GM10266 (cell line): ENCODE measurements around the gene SESN1.

Experiments used
- DNase-seq: peaks from one replicate; pipeline ENCODE4 v3.0.0; 2012; ENCODE audit errors: extremely low spot score
- TF ChIP-seq, protein P1 (sequence below): IDR thresholded peaks from 2 replicates; pipeline ENCODE4 v1.5.1; 2012; ENCODE audit warnings: mild to moderate bottlenecking, low read depth; ENCODE audit not compliant: control insufficient read depth, insufficient read depth; ENCODE audit errors: missing control alignments

SESN1 gene

DNA sequence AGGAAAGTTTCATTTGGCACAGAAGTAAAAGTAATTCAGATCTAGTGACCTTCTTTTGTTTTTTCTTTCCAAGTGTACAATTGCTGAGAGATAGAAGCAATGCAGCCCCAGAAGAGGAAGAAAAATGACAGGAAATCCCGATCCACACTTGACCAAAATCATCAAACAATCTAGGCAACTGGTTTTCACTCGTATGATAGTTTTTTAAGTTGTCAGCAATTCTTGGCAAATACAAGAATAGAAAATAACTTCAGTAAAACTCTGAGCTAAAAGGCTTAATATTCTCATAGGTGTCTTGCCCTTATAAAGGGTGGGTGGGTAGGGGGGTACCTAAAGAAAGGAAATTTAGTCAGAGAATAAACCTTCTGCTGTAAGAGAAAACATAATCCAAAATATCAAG is 36.0 kb downstream of the SESN1 start:
- TF ChIP-seq, protein P1, sequence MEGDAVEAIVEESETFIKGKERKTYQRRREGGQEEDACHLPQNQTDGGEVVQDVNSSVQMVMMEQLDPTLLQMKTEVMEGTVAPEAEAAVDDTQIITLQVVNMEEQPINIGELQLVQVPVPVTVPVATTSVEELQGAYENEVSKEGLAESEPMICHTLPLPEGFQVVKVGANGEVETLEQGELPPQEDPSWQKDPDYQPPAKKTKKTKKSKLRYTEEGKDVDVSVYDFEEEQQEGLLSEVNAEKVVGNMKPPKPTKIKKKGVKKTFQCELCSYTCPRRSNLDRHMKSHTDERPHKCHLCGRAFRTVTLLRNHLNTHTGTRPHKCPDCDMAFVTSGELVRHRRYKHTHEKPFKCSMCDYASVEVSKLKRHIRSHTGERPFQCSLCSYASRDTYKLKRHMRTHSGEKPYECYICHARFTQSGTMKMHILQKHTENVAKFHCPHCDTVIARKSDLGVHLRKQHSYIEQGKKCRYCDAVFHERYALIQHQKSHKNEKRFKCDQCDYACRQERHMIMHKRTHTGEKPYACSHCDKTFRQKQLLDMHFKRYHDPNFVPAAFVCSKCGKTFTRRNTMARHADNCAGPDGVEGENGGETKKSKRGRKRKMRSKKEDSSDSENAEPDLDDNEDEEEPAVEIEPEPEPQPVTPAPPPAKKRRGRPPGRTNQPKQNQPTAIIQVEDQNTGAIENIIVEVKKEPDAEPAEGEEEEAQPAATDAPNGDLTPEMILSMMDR: no peak
- DNase-seq: no peak

DNA sequence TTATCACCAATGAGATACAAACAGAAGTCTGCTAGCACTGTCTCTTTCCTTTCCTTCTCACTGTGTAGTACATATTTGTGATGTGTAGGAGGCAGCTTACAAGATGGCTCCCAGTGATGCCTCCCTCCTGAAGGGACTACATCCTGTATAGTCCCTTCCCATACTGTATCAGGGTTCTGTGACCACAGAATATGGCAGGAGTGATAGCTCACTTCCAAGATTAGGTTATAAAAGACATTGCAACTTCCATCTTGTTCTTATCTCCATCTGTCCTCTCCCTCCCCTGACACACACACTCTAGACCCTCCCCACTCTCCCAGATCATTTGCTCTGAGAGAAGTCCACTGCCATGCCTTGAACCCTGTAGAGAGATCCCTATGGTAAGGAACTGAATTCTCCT is 38.0 kb downstream of the SESN1 start:
- TF ChIP-seq, protein P1: no peak

DNA sequence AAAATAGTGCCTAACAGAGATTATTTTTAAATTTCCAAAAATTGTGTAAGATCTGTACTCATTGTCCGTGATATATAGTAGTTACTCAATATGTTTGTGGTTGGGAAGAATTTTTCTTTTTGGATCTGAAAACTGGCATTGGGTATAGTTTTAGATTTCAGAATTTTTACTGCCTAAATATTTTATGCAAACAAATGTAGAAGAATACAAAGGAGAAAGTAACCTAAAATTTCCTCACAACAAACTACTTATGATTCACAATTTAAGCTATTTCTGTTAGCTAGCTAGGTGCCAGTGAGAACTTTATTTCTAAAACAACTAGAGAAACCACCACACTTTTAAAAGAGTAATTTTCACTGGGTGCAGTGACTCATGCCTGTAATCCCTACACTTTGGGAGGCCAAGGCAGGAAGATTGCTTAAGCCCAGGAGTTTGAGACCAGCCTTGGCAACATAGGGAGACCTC is 38.8 kb downstream of the SESN1 start:
- TF ChIP-seq, protein P1: no peak

More for the DNA sequence above, 38.0 kb downstream of the SESN1 start:
- DNase-seq: no peak

DNA sequence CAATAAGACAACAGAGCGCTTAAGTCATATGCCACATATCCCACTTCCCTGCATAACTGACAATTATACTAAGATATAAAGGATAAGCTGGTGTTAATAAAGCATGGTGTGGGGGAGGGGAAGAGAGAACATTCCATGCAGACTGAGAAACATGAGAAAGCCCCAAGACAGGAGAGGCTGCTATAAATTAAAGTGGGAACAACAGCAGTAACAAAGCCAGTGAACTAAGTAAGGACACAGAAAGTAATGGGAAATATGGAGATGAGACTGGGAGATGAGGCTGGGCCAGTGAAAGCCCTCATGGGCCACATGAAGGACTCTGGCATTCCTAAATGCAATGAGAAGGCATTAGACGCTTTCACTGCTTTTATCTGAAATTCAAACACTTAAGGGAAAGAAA is 41.3 kb downstream of the SESN1 start:
- no peak for DNase-seq
- TF ChIP-seq, protein P1: no peak

More for the DNA sequence above, 38.8 kb downstream of the SESN1 start:
- no peak for DNase-seq

DNA sequence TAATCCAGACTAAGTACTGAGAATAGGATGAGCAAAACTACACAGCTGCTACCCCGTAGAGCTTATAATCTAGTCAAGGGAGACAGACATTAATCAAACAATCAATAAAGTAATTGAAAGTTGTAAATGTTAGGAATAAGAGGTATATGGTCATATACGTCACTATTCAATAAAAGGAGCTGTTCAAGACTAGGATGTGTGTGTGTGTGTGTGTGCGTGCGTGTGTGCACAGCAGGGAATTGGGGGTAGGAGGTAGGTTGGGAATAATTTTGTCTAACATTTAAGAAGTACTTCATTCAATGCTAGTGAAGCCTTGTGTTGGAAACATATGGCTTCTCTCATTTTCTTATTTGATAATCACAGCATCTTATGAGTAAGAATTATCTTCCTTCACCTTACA is 41.8 kb downstream of the SESN1 start:
- TF ChIP-seq, protein P1: no peak
- no peak for DNase-seq

DNA sequence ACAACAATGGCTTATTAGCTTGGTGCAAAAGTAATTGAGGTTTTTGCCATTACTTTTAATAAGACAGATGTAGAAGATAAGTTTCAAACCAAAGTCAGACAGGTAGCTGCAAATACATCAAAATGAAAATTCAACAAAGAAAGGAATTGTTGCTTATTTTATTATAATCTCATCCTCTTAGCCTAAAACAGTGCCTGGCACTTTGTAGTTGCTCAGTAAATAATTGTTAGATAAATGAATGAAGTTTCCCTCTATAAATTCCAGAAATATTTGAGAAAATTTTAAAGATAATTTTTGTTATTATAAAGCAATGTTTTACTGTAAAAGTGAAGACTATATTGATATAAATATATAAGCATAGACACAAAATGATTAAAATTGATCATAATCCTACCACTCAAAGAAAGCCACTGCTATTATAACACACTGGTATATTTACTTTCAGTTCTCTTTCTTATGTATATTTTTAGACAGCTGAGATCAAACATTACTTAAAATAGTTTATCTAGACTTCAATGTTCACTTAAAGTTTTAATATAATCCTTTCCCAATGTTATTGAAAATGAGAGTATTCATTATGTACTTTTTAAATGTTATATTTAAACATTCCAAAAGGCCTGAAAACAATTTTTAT is 42.5 kb downstream of the SESN1 start:
- TF ChIP-seq, protein P1: no peak
- no peak for DNase-seq

DNA sequence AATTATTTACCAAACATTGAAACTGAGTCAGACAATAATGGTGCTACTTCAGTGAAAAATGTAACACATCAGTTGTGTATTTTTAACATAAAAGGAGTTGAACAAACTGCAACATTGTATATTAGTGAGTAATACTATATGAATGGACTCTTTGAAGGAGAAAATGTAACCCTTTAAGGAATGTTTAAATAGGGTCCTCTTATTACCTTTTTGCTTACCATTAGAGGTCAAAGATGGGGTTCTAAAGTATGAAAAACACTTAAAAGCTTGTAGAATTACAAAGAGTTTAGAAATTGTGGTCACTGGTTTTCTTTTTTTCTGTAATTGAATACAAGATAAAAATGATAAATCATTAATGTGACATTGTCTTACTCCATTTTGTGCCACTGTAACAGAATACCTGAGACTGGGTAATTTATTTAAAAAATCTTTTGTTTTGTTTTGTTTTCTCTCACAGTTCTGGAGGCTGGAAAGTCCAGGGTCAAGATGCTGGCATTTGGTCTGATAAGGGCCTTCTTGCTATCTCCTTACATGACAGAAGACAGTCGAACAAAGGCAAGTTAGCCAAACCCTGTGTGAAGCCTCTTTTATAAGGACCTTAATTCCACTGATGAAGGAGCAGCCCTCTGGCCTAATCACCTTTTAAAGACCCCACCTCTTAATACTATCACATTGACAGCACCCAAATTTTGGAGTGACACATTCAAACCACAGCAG is 43.2 kb downstream of the SESN1 start:
- TF ChIP-seq, protein P1: no peak
- no peak for DNase-seq
